Skeletal muscle tissue (tissue), 4 donors: ENCODE results near the gene STEEP1. TPM values are rescaled to one million over a fixed set of nuclear protein-coding genes. Genes with fewer than 3 reads are reported as not detected.
"Not testable (repeated sequence)": the region's sequence is repeated elsewhere in the genome, so short reads cannot be mapped to it uniquely, and the experiment has no call there.

Experiments used
- H3K27ac ChIP-seq: one replicate; pipeline ENCODE4 v1.7.0; 2013; ENCODE audit warnings: mild to moderate bottlenecking, low read depth, low read length, inconsistent platforms
- H3K27me3 ChIP-seq, 3 donors: one replicate each; pipeline ENCODE4 v1.7.0; 2013; ENCODE audit warnings: low read length in 3 of 3; ENCODE audit not compliant: control insufficient read depth in 3 of 3, insufficient read depth in 3 of 3
- H3K36me3 ChIP-seq, 3 donors: one replicate each; pipeline ENCODE4 v1.7.0; 2013; ENCODE audit warnings: low read length in 3 of 3; ENCODE audit not compliant: control insufficient read depth in 3 of 3, insufficient read depth in 3 of 3
- H3K4me1 ChIP-seq, 3 donors: one replicate each; pipeline ENCODE4 v1.7.0; 2013; ENCODE audit warnings: low read length in 3 of 3, mild to moderate bottlenecking in 3 of 3; ENCODE audit not compliant: control insufficient read depth in 3 of 3, insufficient read depth in 3 of 3
- H3K4me3 ChIP-seq, 3 donors: one replicate each; pipeline ENCODE4 v1.7.0; 2013; ENCODE audit warnings: low read length in 3 of 3
- H3K9ac ChIP-seq, 3 donors: one replicate each; pipeline ENCODE4 v1.7.0; 2013; ENCODE audit warnings: low read length in 3 of 3, mild to moderate bottlenecking in 3 of 3, moderate library complexity in 2 of 3, low read depth in 1 of 3
- H3K9me3 ChIP-seq, 3 donors: one replicate each; pipeline ENCODE4 v1.7.0; 2013; ENCODE audit warnings: low read length in 3 of 3; ENCODE audit not compliant: control insufficient read depth in 3 of 3
- total RNA-seq: library from RNA; depleted of rRNA; stranded (reverse); fragments of >200 nt; gene quantifications from one replicate; pipeline ENCODE4 v1.2.3, GENCODE V29; 2014
- donor health status: Osteomylitis.

The STEEP1 gene
- total RNA-seq, 1 donor from 2014 or later = 25.1 TPM

- Histone ChIP-seq H3K4me3 (no peak overlapping the region), H3K36me3 (peaks cover 3 to 14% (median 5%) of the 10 kb centered on the region in 3 donors), H3K9ac (no peak overlapping the region), H3K9me3 (no peaks in the 10 kb centered on the region), H3K27me3 (no peaks in the 10 kb centered on the region), H3K4me1 (no peaks in the 10 kb centered on the region), H3K27ac (no peak overlapping the region)
These were observed 27.7 kb downstream of the STEEP1 start for GRCh38 chrX:119537487-119537886.

DNA sequence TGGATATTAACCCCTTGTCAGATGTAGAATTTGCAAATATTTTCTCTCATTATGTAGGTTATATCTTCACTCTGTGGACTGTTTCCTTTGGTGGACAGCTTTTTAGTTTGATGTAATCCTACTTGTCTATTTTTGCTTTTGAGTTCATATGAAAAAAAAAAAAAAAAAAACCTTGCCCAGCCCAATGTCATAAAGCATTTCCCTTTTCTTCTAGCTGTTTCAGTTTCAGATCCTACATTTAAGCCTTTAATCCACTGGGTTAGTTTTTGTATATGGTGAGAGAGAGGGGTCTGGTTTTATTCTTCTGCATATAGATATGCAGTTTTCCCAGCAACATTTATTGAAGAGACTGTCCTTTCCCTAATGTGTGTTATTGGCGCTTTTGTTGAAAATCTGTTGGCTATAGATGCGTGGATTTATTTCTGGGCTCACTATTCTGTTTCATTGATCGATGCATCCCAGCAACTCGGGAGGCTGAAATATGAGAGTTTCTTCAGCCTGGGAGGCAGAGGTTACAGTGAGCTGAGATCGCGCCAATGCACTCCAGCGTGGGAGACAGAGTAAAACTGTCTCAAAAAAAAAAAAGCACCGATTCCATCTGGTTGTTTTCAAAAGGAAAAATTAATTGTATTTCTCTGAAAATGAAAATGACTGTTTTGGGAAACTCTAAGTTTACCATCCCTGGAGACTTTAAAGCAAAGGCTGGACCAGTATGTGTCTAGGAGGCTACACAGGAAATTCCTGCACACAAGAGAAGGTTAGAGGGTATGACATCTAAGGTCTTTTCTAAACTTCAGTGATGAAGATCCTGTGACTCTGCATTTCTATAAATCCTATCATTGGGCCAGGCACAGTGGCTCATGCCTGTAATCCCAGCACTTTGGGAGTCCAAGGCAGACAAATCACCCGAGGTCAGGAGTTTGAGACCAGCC, 35.6 kb downstream of the STEEP1 start:
- Histone ChIP-seq H3K4me1 (no peaks in the 10 kb centered on the region), H3K36me3 (peaks cover 0 to 3% (median 0%) of the 10 kb centered on the region in 3 donors), H3K27me3 (no peaks in the 10 kb centered on the region), H3K9ac (no peak overlapping the region), H3K9me3 (no peaks in the 10 kb centered on the region), H3K27ac (no peak overlapping the region), H3K4me3 (no peak overlapping the region)

DNA sequence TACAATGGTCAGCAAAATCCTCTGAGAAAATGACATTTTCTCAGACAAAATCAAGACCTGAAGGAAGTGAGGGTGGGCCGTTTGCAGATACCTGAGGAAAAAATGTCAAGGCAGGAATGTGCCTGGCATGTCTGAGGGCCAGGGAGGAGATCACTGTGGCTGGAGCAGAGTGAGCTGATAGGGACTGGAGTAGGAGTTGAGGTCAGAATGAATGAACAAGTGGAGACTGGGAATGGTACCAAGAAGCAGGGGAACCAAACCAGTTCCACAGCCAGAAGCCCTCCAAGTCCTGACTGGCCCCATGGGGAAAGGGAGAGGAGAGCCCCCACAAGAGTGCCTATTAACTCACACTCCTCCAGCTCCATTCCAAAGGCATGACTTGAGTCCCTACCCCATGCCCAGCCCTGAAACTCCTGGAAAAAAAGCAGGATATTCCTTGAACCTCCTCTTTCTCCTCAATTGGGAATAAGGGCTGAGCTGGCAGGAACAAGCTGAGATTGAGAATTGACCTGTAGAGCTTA, 41.5 kb downstream of the STEEP1 start:
- Histone ChIP-seq H3K27ac (no peak overlapping the region), H3K9ac (no peak overlapping the region), H3K4me1 (no peaks in the 10 kb centered on the region), H3K9me3 (no peaks in the 10 kb centered on the region), H3K4me3 (no peak overlapping the region), H3K27me3 (no peaks in the 10 kb centered on the region), H3K36me3 (peaks cover 0 to 2% (median 0%) of the 10 kb centered on the region in 3 donors)

DNA sequence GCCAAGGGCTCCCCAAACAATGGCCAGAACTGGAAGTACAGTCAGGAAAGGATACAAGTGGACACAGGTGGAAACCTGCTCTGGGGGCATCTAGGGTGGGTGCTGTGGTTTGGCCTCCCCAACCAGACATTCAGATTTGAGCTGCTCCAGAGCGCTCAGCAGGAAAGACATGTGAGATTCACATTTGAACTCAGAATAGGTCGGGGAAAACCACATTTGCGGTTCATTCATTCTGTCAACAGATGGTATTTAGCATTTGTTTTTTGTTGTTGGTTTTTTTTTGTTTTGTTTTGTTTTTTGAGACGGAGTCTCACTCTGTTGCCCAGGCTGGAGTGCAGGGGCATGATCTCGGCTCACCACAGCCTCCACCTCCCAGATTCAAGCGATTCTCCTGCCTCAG, 44.0 kb downstream of the STEEP1 start:
- Histone ChIP-seq H3K4me1 (no peaks in the 10 kb centered on the region), H3K9ac (no peak overlapping the region), H3K27me3 (no peaks in the 10 kb centered on the region), H3K27ac (no peak overlapping the region), H3K4me3 (no peak overlapping the region), H3K9me3 (no peaks in the 10 kb centered on the region), H3K36me3 (peaks cover 0 to 2% (median 0%) of the 10 kb centered on the region in 3 donors)

- Histone ChIP-seq H3K4me3 (no peak overlapping the region), H3K27me3 (peaks cover 0 to under 1% (median 0%) of the 10 kb centered on the region in 3 donors), H3K27ac (no peak overlapping the region), H3K9me3 (no peaks in the 10 kb centered on the region), H3K36me3 (no peaks in the 10 kb centered on the region), H3K4me1 (no peaks in the 10 kb centered on the region), H3K9ac (no peak overlapping the region)
These were observed 46.8 kb downstream of the STEEP1 start for GRCh38 chrX:119518371-119518770.

GRCh38 chrX:119516157-119516702, 49.0 kb downstream of the STEEP1 start:
- Histone ChIP-seq H3K27ac (no peak overlapping the region), H3K4me3 (no peak overlapping the region), H3K27me3 (peaks cover 0 to 3% (median 0%) of the 10 kb centered on the region in 3 donors), H3K9me3 (no peaks in the 10 kb centered on the region), H3K4me1 (no peaks in the 10 kb centered on the region), H3K9ac (no peak overlapping the region), H3K36me3 (no peaks in the 10 kb centered on the region)

GRCh38 chrX:119512146-119512800, 52.9 kb downstream of the STEEP1 start:
- Histone ChIP-seq H3K4me1 (no peaks in the 10 kb centered on the region), H3K9me3 (no peaks in the 10 kb centered on the region), H3K4me3 (no peak overlapping the region), H3K9ac (no peak overlapping the region), H3K36me3 (no peaks in the 10 kb centered on the region), H3K27ac (no peak overlapping the region), H3K27me3 (peaks cover 0 to 3% (median 0%) of the 10 kb centered on the region in 3 donors)

DNA sequence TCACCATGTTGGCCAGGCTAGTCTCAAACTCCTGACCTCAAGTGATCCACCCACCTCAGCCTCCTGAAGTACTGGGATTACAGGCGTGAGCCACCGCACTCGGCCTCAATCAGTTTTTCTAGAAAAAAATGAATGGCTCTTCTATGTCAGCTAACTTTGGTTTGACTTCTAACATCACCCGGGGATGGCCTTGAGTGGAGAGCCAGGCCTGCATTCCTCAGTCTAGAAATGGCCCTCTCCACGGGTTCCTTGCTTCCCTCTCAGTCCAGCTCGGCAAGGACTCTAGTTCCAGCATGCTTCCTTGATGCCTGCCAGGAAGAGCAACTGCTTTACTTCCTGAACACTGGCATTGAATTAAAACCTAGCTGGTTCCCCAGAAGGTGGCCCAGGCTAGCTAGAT, 58.0 kb downstream of the STEEP1 start:
- H3K27ac ChIP-seq = no peak overlapping the region
- H3K36me3 ChIP-seq = no peaks in the 10 kb centered on the region
- H3K9ac ChIP-seq = no peak overlapping the region
- peaks cover 0 to 7% (median 0%) of the 10 kb centered on the region in 3 donors for H3K4me1 ChIP-seq
- H3K27me3 ChIP-seq = no peaks in the 10 kb centered on the region
- H3K9me3 ChIP-seq = no peaks in the 10 kb centered on the region
- H3K4me3 ChIP-seq = no peak overlapping the region

- H3K4me3 ChIP-seq = no peak overlapping the region
- H3K4me1 ChIP-seq = peaks cover 0 to 7% (median 0%) of the 10 kb centered on the region in 3 donors
- H3K36me3 ChIP-seq = no peaks in the 10 kb centered on the region
- no peaks in the 10 kb centered on the region for H3K27me3 ChIP-seq
- H3K27ac ChIP-seq = no peak overlapping the region
- no peaks in the 10 kb centered on the region for H3K9me3 ChIP-seq
- H3K9ac ChIP-seq = no peak overlapping the region
These were observed 59.3 kb downstream of the STEEP1 start for GRCh38 chrX:119505945-119506344.

DNA sequence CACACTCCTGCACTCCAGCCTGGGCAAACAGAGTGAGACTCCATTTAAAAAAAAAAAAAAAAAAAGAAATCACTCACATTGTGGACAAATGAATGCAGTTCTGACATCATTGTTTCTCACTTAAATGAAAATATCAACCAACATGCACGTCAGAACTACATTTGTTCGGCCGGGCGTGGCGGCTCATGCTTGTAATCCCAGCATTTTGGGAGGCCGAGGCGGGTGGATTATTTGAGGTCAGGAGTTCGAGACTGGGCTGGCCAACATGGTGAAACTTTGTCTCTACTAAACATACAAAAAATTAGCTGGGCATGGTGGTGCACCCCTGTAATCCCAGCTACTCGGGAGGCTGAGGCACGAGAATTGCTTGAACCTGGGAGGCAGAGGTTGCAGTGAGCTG, 60.1 kb downstream of the STEEP1 start:
- H3K9ac ChIP-seq = not testable (repeated sequence)

More for the DNA sequence above, 60.1 kb downstream of the STEEP1 start:
- not testable (repeated sequence) for H3K27ac ChIP-seq, H3K9me3 ChIP-seq, H3K36me3 ChIP-seq, H3K4me3 ChIP-seq, H3K4me1 ChIP-seq, H3K27me3 ChIP-seq
